GM23338 (cell line): ENCODE results near the gene SH3PXD2B. TPM values are rescaled to one million over a fixed set of nuclear protein-coding genes. Genes with fewer than 3 reads are reported as not detected.

Experiments used
- ATAC-seq: fragments of 200-7000 bp; cut with Tn5 transposase; 3 replicates; pipeline ENCODE4 v1.9.1; 2020
- DNase-seq: peaks from one replicate; pipeline ENCODE4 v3.0.0-alpha.2; 2015; ENCODE audit warnings: low spot score
- H2AFZ ChIP-seq: fragments of 200-600 bp; sonication (generic); 2 replicates; pipeline ENCODE4 v1.8.0; 2016; ENCODE audit warnings: antibody characterized with exemption, mild to moderate bottlenecking, moderate library complexity
- H3F3A ChIP-seq: fragments of 200-600 bp; sonication (generic); replicated peaks from 2 replicates; pipeline ENCODE4 v1.8.0; 2017; ENCODE audit warnings: antibody characterized with exemption, mixed run types, low read depth
- H3K27ac ChIP-seq: fragments of 200-600 bp; sonication (generic); 2 replicates; pipeline ENCODE4 v1.6.1; 2016; ENCODE audit warnings: low read depth
- H3K27me3 ChIP-seq: fragments of 200-600 bp; sonication (generic); 2 replicates; pipeline ENCODE4 v1.8.0; 2016; ENCODE audit warnings: mild to moderate bottlenecking, mixed run types, moderate library complexity; ENCODE audit not compliant: insufficient read depth
- H3K36me3 ChIP-seq: fragments of 200-600 bp; sonication (generic); 2 replicates; pipeline ENCODE4 v1.8.0; 2016; ENCODE audit warnings: mild to moderate bottlenecking; ENCODE audit not compliant: insufficient read depth
- H3K4me1 ChIP-seq: fragments of 200-600 bp; sonication (generic); 2 replicates; pipeline ENCODE4 v1.8.0; 2016; ENCODE audit warnings: mild to moderate bottlenecking, moderate library complexity; ENCODE audit not compliant: insufficient read depth
- H3K4me2 ChIP-seq: fragments of 200-600 bp; sonication (generic); 2 replicates; pipeline ENCODE4 v1.7.1; 2017; ENCODE audit warnings: mixed run types
- H3K4me3 ChIP-seq: fragments of 200-600 bp; sonication (generic); 2 replicates; pipeline ENCODE4 v1.6.1; 2016; ENCODE audit warnings: mixed run types
- H3K79me2 ChIP-seq: fragments of 200-600 bp; sonication (generic); replicated peaks from 2 replicates; pipeline ENCODE4 v1.8.0; 2017; ENCODE audit warnings: mild to moderate bottlenecking; ENCODE audit not compliant: insufficient read depth
- H3K9me2 ChIP-seq: fragments of 200-600 bp; sonication (generic); 2 replicates; pipeline ENCODE4 v1.8.0; 2017; ENCODE audit not compliant: insufficient read depth
- H4K20me1 ChIP-seq: fragments of 200-600 bp; sonication (generic); replicated peaks from 2 replicates; pipeline ENCODE4 v1.8.0; 2017; ENCODE audit warnings: mild to moderate bottlenecking; ENCODE audit not compliant: insufficient read depth
- H3K27ac Mint-ChIP-seq: 2 replicates; pipeline ENCODE4 v1.8.0; 2020; ENCODE audit warnings: inconsistent platforms, mild to moderate bottlenecking, moderate library complexity, mixed read lengths
- H3K27me3 Mint-ChIP-seq: 3 replicates; pipeline ENCODE4 v1.8.0; 2022; ENCODE audit warnings: low read depth, mild to moderate bottlenecking, moderate library complexity, mixed read lengths, inconsistent platforms; ENCODE audit not compliant: insufficient read depth, poor library complexity
- H3K36me3 Mint-ChIP-seq: 3 replicates; pipeline ENCODE4 v1.8.0; 2021; ENCODE audit warnings: low read depth, mild to moderate bottlenecking, inconsistent platforms, moderate library complexity, mixed read lengths
- H3K4me1 Mint-ChIP-seq: 3 replicates; pipeline ENCODE4 v1.8.0; 2020; ENCODE audit warnings: mild to moderate bottlenecking, inconsistent platforms, mixed read lengths
- H3K4me3 Mint-ChIP-seq: 3 replicates; pipeline ENCODE4 v1.8.0; 2021; ENCODE audit warnings: moderate library complexity, mild to moderate bottlenecking, inconsistent platforms, mixed read lengths
- H3K9me3 Mint-ChIP-seq: 3 replicates; pipeline ENCODE4 v1.8.0; 2020; ENCODE audit warnings: moderate library complexity, mild to moderate bottlenecking, inconsistent platforms, mixed read lengths
- ZNF331 ChIP-seq: fragments of 250-450 bp; sonication (Bioruptor Pico); IDR thresholded peaks from 2 replicates; pipeline ENCODE4 v1.5.0; 2020; ENCODE audit warnings: low read depth, mild to moderate bottlenecking, moderate library complexity
- polyA plus RNA-seq: library from polyadenylated mRNA; unstranded; fragments of >200 nt; fragmentation: Nextera tagmentation; extraction: Ambion mirVana; gene quantifications from 2 replicates; pipeline ENCODE4 v1.2.1, GENCODE V29; 2016
- total RNA-seq: library from RNA; depleted of rRNA; stranded (reverse); fragments of >200 nt; shearing (Covaris generic); gene quantifications from 2 replicates; pipeline ENCODE4 v1.2.3, GENCODE V29; 2014
- TF ChIP-seq, protein P1 (sequence below): fragments of 250-450 bp; sonication (Bioruptor Pico); IDR thresholded peaks from 2 replicates; pipeline ENCODE4 v1.5.0; 2020; ENCODE audit warnings: mild to moderate bottlenecking, moderate library complexity
- TF ChIP-seq, protein P2 (sequence below): IDR thresholded peaks from 2 replicates; pipeline ENCODE4 v1.6.1; 2016; ENCODE audit warnings: antibody characterized with exemption

SH3PXD2B gene
- total and polyA plus RNA-seq, 2 experiments from 2014 or later: 40.2 to 52.5 TPM

DNA sequence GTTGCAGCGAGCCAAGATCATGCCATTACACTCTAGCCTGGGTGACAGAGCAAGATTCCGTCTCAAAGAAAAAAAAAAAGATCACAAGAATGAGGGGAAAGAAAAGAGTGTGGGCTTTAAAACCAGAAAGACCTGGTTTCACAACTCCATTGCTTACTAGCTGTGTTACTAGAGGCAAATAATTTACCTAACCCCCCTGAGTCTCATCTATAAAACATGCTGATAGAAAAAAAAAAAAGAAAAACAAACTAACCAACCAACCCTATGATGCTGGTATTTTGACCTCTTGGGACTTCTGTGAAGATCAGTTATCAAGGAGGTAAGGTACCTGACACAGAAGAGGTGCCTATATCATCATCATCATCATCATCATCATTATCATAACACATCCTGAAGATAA is 110.6 kb downstream of the SH3PXD2B start (continued):
- TF ChIP-seq, protein P1, sequence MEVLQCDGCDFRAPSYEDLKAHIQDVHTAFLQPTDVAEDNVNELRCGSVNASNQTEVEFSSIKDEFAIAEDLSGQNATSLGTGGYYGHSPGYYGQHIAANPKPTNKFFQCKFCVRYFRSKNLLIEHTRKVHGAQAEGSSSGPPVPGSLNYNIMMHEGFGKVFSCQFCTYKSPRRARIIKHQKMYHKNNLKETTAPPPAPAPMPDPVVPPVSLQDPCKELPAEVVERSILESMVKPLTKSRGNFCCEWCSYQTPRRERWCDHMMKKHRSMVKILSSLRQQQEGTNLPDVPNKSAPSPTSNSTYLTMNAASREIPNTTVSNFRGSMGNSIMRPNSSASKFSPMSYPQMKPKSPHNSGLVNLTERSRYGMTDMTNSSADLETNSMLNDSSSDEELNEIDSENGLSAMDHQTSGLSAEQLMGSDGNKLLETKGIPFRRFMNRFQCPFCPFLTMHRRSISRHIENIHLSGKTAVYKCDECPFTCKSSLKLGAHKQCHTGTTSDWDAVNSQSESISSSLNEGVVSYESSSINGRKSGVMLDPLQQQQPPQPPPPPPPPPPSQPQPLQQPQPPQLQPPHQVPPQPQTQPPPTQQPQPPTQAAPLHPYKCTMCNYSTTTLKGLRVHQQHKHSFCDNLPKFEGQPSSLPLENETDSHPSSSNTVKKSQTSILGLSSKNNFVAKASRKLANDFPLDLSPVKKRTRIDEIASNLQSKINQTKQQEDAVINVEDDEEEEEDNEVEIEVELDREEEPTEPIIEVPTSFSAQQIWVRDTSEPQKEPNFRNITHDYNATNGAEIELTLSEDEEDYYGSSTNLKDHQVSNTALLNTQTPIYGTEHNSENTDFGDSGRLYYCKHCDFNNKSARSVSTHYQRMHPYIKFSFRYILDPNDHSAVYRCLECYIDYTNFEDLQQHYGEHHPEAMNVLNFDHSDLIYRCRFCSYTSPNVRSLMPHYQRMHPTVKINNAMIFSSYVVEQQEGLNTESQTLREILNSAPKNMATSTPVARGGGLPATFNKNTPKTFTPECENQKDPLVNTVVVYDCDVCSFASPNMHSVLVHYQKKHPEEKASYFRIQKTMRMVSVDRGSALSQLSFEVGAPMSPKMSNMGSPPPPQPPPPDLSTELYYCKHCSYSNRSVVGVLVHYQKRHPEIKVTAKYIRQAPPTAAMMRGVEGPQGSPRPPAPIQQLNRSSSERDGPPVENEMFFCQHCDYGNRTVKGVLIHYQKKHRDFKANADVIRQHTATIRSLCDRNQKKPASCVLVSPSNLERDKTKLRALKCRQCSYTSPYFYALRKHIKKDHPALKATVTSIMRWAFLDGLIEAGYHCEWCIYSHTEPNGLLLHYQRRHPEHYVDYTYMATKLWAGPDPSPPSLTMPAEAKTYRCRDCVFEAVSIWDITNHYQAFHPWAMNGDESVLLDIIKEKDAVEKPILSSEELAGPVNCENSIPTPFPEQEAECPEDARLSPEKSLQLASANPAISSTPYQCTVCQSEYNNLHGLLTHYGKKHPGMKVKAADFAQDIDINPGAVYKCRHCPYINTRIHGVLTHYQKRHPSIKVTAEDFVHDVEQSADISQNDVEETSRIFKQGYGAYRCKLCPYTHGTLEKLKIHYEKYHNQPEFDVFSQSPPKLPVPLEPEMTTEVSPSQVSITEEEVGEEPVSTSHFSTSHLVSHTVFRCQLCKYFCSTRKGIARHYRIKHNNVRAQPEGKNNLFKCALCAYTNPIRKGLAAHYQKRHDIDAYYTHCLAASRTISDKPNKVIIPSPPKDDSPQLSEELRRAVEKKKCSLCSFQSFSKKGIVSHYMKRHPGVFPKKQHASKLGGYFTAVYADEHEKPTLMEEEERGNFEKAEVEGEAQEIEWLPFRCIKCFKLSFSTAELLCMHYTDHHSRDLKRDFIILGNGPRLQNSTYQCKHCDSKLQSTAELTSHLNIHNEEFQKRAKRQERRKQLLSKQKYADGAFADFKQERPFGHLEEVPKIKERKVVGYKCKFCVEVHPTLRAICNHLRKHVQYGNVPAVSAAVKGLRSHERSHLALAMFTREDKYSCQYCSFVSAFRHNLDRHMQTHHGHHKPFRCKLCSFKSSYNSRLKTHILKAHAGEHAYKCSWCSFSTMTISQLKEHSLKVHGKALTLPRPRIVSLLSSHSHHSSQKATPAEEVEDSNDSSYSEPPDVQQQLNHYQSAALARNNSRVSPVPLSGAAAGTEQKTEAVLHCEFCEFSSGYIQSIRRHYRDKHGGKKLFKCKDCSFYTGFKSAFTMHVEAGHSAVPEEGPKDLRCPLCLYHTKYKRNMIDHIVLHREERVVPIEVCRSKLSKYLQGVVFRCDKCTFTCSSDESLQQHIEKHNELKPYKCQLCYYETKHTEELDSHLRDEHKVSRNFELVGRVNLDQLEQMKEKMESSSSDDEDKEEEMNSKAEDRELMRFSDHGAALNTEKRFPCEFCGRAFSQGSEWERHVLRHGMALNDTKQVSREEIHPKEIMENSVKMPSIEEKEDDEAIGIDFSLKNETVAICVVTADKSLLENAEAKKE (CRISPR knock-in tag): no peak

DNA sequence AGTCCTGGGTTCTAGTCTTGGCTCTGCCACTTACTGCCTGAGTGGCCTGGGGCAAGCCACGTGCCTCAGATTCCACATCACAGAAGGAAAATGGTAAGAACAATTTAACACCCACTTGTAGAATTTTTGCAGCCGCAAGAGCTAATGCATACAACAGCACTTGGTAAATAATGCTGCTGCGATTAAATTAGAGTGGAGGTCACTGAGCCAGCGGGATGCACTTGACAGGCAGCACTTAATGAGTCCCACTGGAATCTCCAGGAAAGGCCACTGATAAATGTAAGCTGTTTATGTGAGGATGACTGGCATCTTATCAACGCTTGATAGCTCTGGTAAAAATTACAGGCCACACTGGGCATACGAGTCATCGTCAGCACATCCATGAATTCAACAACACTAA is 111.4 kb downstream of the SH3PXD2B start:
- H3K4me3 Mint-ChIP-seq: no peak overlapping the region
- H3K4me1 Mint-ChIP-seq: no peaks in the 10 kb centered on the region
- TF ChIP-seq ZNF331 (CRISPR knock-in tag): no peak
- TF ChIP-seq, protein P2, sequence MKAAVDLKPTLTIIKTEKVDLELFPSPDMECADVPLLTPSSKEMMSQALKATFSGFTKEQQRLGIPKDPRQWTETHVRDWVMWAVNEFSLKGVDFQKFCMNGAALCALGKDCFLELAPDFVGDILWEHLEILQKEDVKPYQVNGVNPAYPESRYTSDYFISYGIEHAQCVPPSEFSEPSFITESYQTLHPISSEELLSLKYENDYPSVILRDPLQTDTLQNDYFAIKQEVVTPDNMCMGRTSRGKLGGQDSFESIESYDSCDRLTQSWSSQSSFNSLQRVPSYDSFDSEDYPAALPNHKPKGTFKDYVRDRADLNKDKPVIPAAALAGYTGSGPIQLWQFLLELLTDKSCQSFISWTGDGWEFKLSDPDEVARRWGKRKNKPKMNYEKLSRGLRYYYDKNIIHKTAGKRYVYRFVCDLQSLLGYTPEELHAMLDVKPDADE: no peak
- ATAC-seq (no peak), DNase-seq (no peak)
- H3K27me3 Mint-ChIP-seq: peaks cover 6% of the 10 kb centered on the region
- no peaks in the 10 kb centered on the region for H4K20me1 ChIP-seq
- peaks cover 54% of the 10 kb centered on the region for H3K36me3 Mint-ChIP-seq
- H3K4me3 ChIP-seq: no peak overlapping the region
- H3K27me3 ChIP-seq: no peaks in the 10 kb centered on the region
- no peak overlapping the region for H3K4me2 ChIP-seq
- H3K27ac Mint-ChIP-seq: no peak overlapping the region
- no peaks in the 10 kb centered on the region for H3K9me2 ChIP-seq
- H3K36me3 ChIP-seq: peaks cover 13% of the 10 kb centered on the region
- no peaks in the 10 kb centered on the region for H3K9me3 Mint-ChIP-seq
- no peaks in the 10 kb centered on the region for H3K4me1 ChIP-seq
- no peaks in the 10 kb centered on the region for H3K79me2 ChIP-seq
- H3F3A ChIP-seq: 0 out of 2 replicates have a peak, but pooled peaks cover 3% of the 10 kb centered on the region
- H2AFZ ChIP-seq: no peak overlapping the region
- H3K27ac ChIP-seq: no peak overlapping the region
